ENCODE data around the gene ATG14. TPM values are rescaled to one million over a fixed set of nuclear protein-coding genes. Genes with fewer than 3 reads are reported as not detected.
"Not testable (repeated sequence)": the region's sequence is repeated elsewhere in the genome, so short reads cannot be mapped to it uniquely, and the experiment has no call there.

ATG14 gene, protein sequence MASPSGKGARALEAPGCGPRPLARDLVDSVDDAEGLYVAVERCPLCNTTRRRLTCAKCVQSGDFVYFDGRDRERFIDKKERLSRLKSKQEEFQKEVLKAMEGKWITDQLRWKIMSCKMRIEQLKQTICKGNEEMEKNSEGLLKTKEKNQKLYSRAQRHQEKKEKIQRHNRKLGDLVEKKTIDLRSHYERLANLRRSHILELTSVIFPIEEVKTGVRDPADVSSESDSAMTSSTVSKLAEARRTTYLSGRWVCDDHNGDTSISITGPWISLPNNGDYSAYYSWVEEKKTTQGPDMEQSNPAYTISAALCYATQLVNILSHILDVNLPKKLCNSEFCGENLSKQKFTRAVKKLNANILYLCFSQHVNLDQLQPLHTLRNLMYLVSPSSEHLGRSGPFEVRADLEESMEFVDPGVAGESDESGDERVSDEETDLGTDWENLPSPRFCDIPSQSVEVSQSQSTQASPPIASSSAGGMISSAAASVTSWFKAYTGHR
- total RNA-seq = 13.2 TPM
- long read RNA-seq, full-length matches to known transcripts = 2 of 6 reads
- long read RNA-seq, partial matches to known transcripts = 4 of 6 reads
- long read RNA-seq, other reads (novel, unspliced or antisense) = 0 of 6 reads

- intact Hi-C loops (cut with micrococcal nuclease) = loop anchor here (10.0 kb wide), 1 partner anchor 197 kb away; no protein-coding TSS in a partner anchor
- no peaks in the 10 kb centered on the region for H3K9me3 ChIP-seq (replicated peaks)
- H3K36me3 ChIP-seq = no peaks in the 10 kb centered on the region
- H3K4me1 ChIP-seq = peaks cover 35% of the 10 kb centered on the region
- H3K27me3 ChIP-seq (ENCODE audit: low read depth) = no peaks in the 10 kb centered on the region
- TF ChIP-seq CTCF (IDR thresholded peaks at IDR 0.05; ENCODE audit: borderline replicate concordance) = no peak
- H3K27ac ChIP-seq (replicated peaks) = peak within 1 kb of the TSS; percentile 95
- peak within 1 kb of the TSS; percentile 82 for H3K4me3 ChIP-seq
- peak; percentile 85 for DNase-seq
Measured at GRCh38 chr14:55411426-55412389, at the start of gene ATG14. ATG14 (minus strand) TSS chr14:55411830; CDS start chr14:55411822, 8 bp downstream.

GRCh38 chr14:55458800-55459515, 47.3 kb upstream of the ATG14 start:
- no peak for TF ChIP-seq CTCF (IDR thresholded peaks at IDR 0.05; ENCODE audit: borderline replicate concordance)
- Histone ChIP-seq H3K9me3 (replicated peaks) (no peaks in the 10 kb centered on the region), H3K4me3 (no peak overlapping the region), H3K27me3 (ENCODE audit: low read depth) (no peaks in the 10 kb centered on the region), H3K27ac (replicated peaks) (no peak overlapping the region), H3K4me1 (peaks cover 12% of the 10 kb centered on the region), H3K36me3 (no peaks in the 10 kb centered on the region)
- intact Hi-C loops (cut with micrococcal nuclease) = no loop called here
- no peak for DNase-seq

GRCh38 chr14:55457496-55457895, 45.9 kb upstream of the ATG14 start:
- DNase-seq = no peak
- intact Hi-C loops (cut with micrococcal nuclease) = no loop called here
- Histone ChIP-seq H3K9me3 (replicated peaks) (no peaks in the 10 kb centered on the region), H3K4me1 (peaks cover 16% of the 10 kb centered on the region), H3K27ac (replicated peaks) (no peak overlapping the region), H3K4me3 (no peak overlapping the region), H3K36me3 (no peaks in the 10 kb centered on the region), H3K27me3 (ENCODE audit: low read depth) (no peaks in the 10 kb centered on the region)
- no peak for TF ChIP-seq CTCF (IDR thresholded peaks at IDR 0.05; ENCODE audit: borderline replicate concordance)

DNA sequence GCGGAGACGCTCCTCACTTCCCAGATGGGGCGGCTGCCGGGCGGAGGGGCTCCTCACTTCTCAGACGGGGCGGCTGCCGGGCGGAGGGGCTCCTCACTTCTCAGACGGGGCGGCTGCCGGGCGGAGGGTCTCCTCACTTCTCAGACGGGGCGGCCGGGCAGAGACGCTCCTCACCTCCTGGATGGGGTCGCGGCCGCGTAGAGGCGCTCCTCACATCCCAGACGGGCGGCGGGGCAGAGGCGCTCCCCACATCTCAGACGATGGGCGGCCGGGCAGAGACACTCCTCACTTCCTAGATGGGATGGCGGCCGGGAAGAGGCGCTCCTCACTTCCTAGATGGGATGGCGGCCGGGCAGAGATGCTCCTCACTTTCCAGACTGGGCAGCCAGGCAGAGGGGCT, 44.8 kb upstream of the ATG14 start:
- DNase-seq; H3K27ac ChIP-seq (replicated peaks); H3K27me3 ChIP-seq (ENCODE audit: low read depth); intact Hi-C loops (cut with micrococcal nuclease); H3K4me3 ChIP-seq; H3K36me3 ChIP-seq; H3K9me3 ChIP-seq (replicated peaks): not testable (repeated sequence)
- H3K4me1 ChIP-seq = peaks cover 24% of the 10 kb centered on the region

DNA sequence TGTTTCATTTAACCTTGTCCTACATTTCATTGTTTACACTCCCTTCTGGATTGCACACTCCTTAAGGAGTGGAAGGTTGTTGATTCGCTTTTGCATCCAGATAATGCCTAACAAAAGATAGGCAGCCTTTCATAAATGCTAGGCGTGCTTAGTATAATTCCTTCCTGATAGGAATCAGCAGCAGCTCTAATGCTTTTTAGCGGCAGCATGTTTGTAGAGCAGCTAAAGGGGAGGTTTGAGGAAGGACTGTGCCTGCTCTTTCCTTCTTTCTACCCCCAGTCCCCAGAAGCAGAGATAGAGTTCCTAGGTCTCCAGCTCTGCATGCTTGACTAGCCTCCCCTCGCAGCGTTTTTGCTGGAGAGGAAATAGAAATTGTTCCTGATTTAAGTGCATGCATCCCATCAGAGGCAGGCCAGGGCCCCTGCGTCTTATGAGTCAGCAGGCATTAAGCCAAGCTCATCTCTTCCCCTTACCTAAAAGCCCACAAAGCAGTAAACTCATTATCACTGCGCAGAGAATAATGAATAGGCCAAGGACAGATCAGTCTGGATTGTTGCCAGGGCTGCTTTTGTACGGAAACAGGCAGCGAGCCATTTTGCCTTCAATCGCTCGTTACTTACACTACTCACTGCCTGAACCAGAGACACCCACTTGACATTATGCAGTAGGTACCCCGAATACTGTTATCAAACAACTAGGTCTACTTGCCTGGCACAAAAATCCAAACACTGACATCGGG, 42.8 kb upstream of the ATG14 start:
- peak overlapping the region; percentile 21 for H3K4me3 ChIP-seq
- intact Hi-C loops (cut with micrococcal nuclease) = no loop called here

More for the DNA sequence above, 42.8 kb upstream of the ATG14 start:
- no peak for TF ChIP-seq CTCF (IDR thresholded peaks at IDR 0.05; ENCODE audit: borderline replicate concordance)
- no peaks in the 10 kb centered on the region for H3K27me3 ChIP-seq (ENCODE audit: low read depth)
- peak overlapping the region; percentile 41 for H3K27ac ChIP-seq (replicated peaks)
- H3K36me3 ChIP-seq = no peaks in the 10 kb centered on the region
- H3K9me3 ChIP-seq (replicated peaks) = no peaks in the 10 kb centered on the region
- H3K4me1 ChIP-seq = peaks cover 28% of the 10 kb centered on the region
- DNase-seq = no peak
